Neuronal stem cell (in vitro differentiated cells): ENCODE results near the gene EVI5L.

Experiments used
- DNase-seq: peaks from one replicate; pipeline ENCODE4 v3.0.0-alpha.2; 2013; ENCODE audit warnings: low spot score
- H2AFZ ChIP-seq: one replicate; pipeline ENCODE4 v1.6.1; 2013; ENCODE audit warnings: mild to moderate bottlenecking, low read length, inconsistent platforms
- H2AK5ac ChIP-seq: 2 replicates; pipeline ENCODE4 v1.6.1; 2013; ENCODE audit warnings: low read depth, mild to moderate bottlenecking, inconsistent platforms, low read length, moderate library complexity, mixed read lengths
- H2BK120ac ChIP-seq: 2 replicates; pipeline ENCODE4 v1.6.1; 2013; ENCODE audit warnings: low read depth, mild to moderate bottlenecking, inconsistent platforms, low read length, moderate library complexity, mixed read lengths
- H2BK12ac ChIP-seq: one replicate; pipeline ENCODE4 v1.6.1; 2013; ENCODE audit warnings: low read length, inconsistent platforms
- H2BK15ac ChIP-seq: 2 replicates; pipeline ENCODE4 v1.6.1; 2013; ENCODE audit warnings: mild to moderate bottlenecking, low read length, inconsistent platforms, mixed read lengths
- H2BK5ac ChIP-seq: one replicate; pipeline ENCODE4 v1.6.1; 2013; ENCODE audit warnings: inconsistent platforms, mild to moderate bottlenecking, low read length, moderate library complexity
- H3K14ac ChIP-seq: one replicate; pipeline ENCODE4 v1.6.1; 2013; ENCODE audit warnings: low read length, inconsistent platforms
- H3K18ac ChIP-seq: 2 replicates; pipeline ENCODE4 v1.6.1; 2013; ENCODE audit warnings: low read length, inconsistent platforms
- H3K23ac ChIP-seq: 2 replicates; pipeline ENCODE4 v1.6.1; 2013; ENCODE audit warnings: low read depth, mild to moderate bottlenecking, mixed read lengths, low read length, inconsistent platforms; ENCODE audit not compliant: poor library complexity
- H3K27ac ChIP-seq: replicated peaks from 3 replicates; pipeline ENCODE4 v1.5.1; 2013; ENCODE audit warnings: low read length, inconsistent platforms
- H3K27me3 ChIP-seq, 3 experiments: 2 replicates each; pipeline ENCODE4 v1.6.1; 2013; ENCODE audit warnings: low read length in 3 of 3, mild to moderate bottlenecking in 2 of 3, inconsistent platforms in 1 of 3, low read depth in 1 of 3, mixed read lengths in 1 of 3, moderate library complexity in 1 of 3; ENCODE audit not compliant: control insufficient read depth in 3 of 3, insufficient read depth in 3 of 3
- H3K36me3 ChIP-seq, 2 donors: replicated peaks in 1 of 2; 2 replicates each; pipeline ENCODE4 v1.6.1; 2013; ENCODE audit warnings: low read length in 2 of 2; ENCODE audit not compliant: control insufficient read depth in 2 of 2, insufficient read depth in 2 of 2
- H3K4ac ChIP-seq: 2 replicates; pipeline ENCODE4 v1.6.1; 2013; ENCODE audit warnings: inconsistent platforms, mild to moderate bottlenecking, low read length, moderate library complexity
- H3K4me1 ChIP-seq, 2 donors: 1 replicate in 1 of 2; 2 replicates in 1 of 2; pipeline ENCODE4 v1.6.1; 2013; ENCODE audit warnings: low read length in 2 of 2, low read depth in 1 of 2; ENCODE audit not compliant: control insufficient read depth in 2 of 2, insufficient read depth in 1 of 2
- H3K4me2 ChIP-seq: one replicate; pipeline ENCODE4 v1.6.1; 2013; ENCODE audit warnings: mild to moderate bottlenecking, low read length, inconsistent platforms; ENCODE audit not compliant: insufficient read depth, poor library complexity, severe bottlenecking
- H3K4me3 ChIP-seq, 2 donors: 2 replicates each; pipeline ENCODE4 v1.5.1; 2013; ENCODE audit warnings: low read length in 2 of 2, mild to moderate bottlenecking in 2 of 2, inconsistent platforms in 1 of 2, moderate library complexity in 1 of 2
- H3K79me1 ChIP-seq: one replicate; pipeline ENCODE4 v1.6.1; 2013; ENCODE audit warnings: low read depth, mild to moderate bottlenecking, inconsistent platforms, low read length, moderate library complexity
- H3K9ac ChIP-seq: one replicate; pipeline ENCODE4 v1.6.1; 2013; ENCODE audit warnings: mild to moderate bottlenecking, low read depth, low read length, inconsistent platforms; ENCODE audit not compliant: poor library complexity
- H3K9me3 ChIP-seq, 2 donors: replicated peaks in 1 of 2; 2 replicates each; pipeline versions ENCODE3 to v1.6.1; 2013; ENCODE audit warnings: low read length in 2 of 2, mild to moderate bottlenecking in 2 of 2, inconsistent platforms in 1 of 2, low read depth in 1 of 2, mixed read lengths in 1 of 2, moderate library complexity in 1 of 2; ENCODE audit not compliant: control insufficient read depth in 2 of 2, insufficient read depth in 1 of 2
- H4K8ac ChIP-seq: one replicate; pipeline ENCODE4 v1.6.1; 2013; ENCODE audit warnings: low read depth, mild to moderate bottlenecking, inconsistent platforms, low read length, moderate library complexity
- H4K91ac ChIP-seq: one replicate; pipeline ENCODE4 v1.6.1; 2013; ENCODE audit warnings: low read length, low read depth, mild to moderate bottlenecking, inconsistent platforms; ENCODE audit not compliant: poor library complexity
- WGBS, 2 donors: extraction: QIAGEN DNeasy Blood & Tissue Kit; methylation state at CpG; one replicate each; pipeline ENCODE4 v1.1.7; 2013; ENCODE audit warnings: missing lambda C conversion rate in 2 of 2, mixed read lengths in 1 of 2; ENCODE audit not compliant: insufficient read length in 2 of 2, insufficient replicate concordance in 1 of 2; ENCODE audit errors: extremely low coverage in 2 of 2; 5-methylcytosine and 5-hydroxymethylcytosine counted together

EVI5L gene

GRCh38 chr19:7860714-7861618, 30.9 kb downstream of the EVI5L start:
- Histone ChIP-seq H3K27ac (no peak overlapping the region), H2BK15ac (peak overlapping the region; percentile 87), H3K36me3 (no peaks in the 10 kb centered on the region), H3K9ac (no peak overlapping the region), H2BK12ac (peak overlapping the region; percentile 24), H2BK5ac (no peak overlapping the region), H3K27me3 (peaks cover 0 to 51% (median 12%) of the 10 kb centered on the region in 3 experiments), H2BK120ac (no peak overlapping the region), H3K4me2 (no peak overlapping the region), H3K4me3 (peak overlapping the region in 1 of 2 donors; percentile 46), H3K18ac (peak overlapping the region; percentile 96), H2AK5ac (peak overlapping the region; percentile 94), H3K79me1 (peaks cover 2% of the 10 kb centered on the region), H3K9me3 (no peaks in the 10 kb centered on the region), H3K14ac (peak overlapping the region; percentile 94), H3K4me1 (peaks cover 2 to 20% of the 10 kb centered on the region in 2 donors), H4K91ac (no peak overlapping the region), H3K4ac (no peak overlapping the region), H2AFZ (no peak overlapping the region), H4K8ac (peak overlapping the region; percentile 82), H3K23ac (peak overlapping the region; percentile 55)
- WGBS, 2 donors = no CpG with 5 or more reads among the region's 14 CpGs
- DNase-seq = no peak

GRCh38 chr19:7861619-7862412, 31.8 kb downstream of the EVI5L start:
- H2AK5ac ChIP-seq = peak overlapping the region; percentile 94
- WGBS, 2 donors = no CpG with 5 or more reads among the region's 63 CpGs

GRCh38 chr19:7862413-7862951, 32.5 kb downstream of the EVI5L start:
- peak overlapping the region; percentile 45 for H2AFZ ChIP-seq
- no CpG with 5 or more reads among the region's 67 CpGs for WGBS, 2 donors
- H3K18ac ChIP-seq = peak overlapping the region; percentile 96
- DNase-seq = peak; percentile 93
- H4K91ac ChIP-seq = no peak overlapping the region
- no peak overlapping the region for H3K4ac ChIP-seq
- H3K79me1 ChIP-seq = peaks cover 2% of the 10 kb centered on the region
- H2AK5ac ChIP-seq = no peak overlapping the region
- H3K4me3 ChIP-seq = peak overlapping the region; percentile 29 to 82
- no peak overlapping the region for H2BK120ac ChIP-seq
- H3K23ac ChIP-seq = peak overlapping the region; percentile 97
- peak overlapping the region; percentile 96 for H2BK15ac ChIP-seq
- no peaks in the 10 kb centered on the region for H3K9me3 ChIP-seq
- H3K4me1 ChIP-seq = peaks cover 11 to 20% of the 10 kb centered on the region in 2 donors
- peaks cover 0 to 47% (median 12%) of the 10 kb centered on the region in 3 experiments for H3K27me3 ChIP-seq
- peaks cover under 1 to 3% of the 10 kb centered on the region in 2 donors for H3K36me3 ChIP-seq
- H4K8ac ChIP-seq = no peak overlapping the region
- H3K27ac ChIP-seq = no peak overlapping the region
- peak overlapping the region; percentile 95 for H3K9ac ChIP-seq
- peak overlapping the region; percentile 58 for H2BK12ac ChIP-seq
- H2BK5ac ChIP-seq = peak overlapping the region; percentile 53
- H3K14ac ChIP-seq = peak overlapping the region; percentile 82
- H3K4me2 ChIP-seq = peak overlapping the region; percentile 99

More at GRCh38 chr19:7861619-7862412, 31.8 kb downstream of the EVI5L start:
- H2BK15ac ChIP-seq = peak overlapping the region; percentile 96
- peak overlapping the region; percentile 66 for H3K4ac ChIP-seq
- H4K91ac ChIP-seq = no peak overlapping the region
- H2AFZ ChIP-seq = peak overlapping the region; percentile 45
- peak overlapping the region; percentile 29 to 82 for H3K4me3 ChIP-seq
- H2BK12ac ChIP-seq = peak overlapping the region; percentile 58
- no peak for DNase-seq
- H3K36me3 ChIP-seq = no peaks in the 10 kb centered on the region
- H3K27ac ChIP-seq = no peak overlapping the region
- peak overlapping the region; percentile 53 for H2BK5ac ChIP-seq
- H4K8ac ChIP-seq = peak overlapping the region; percentile 82
- peak overlapping the region; percentile 96 for H3K18ac ChIP-seq
- H2BK120ac ChIP-seq = no peak overlapping the region
- H3K9ac ChIP-seq = peak overlapping the region; percentile 95
- H3K79me1 ChIP-seq = peaks cover 2% of the 10 kb centered on the region
- H3K9me3 ChIP-seq = no peaks in the 10 kb centered on the region
- H3K4me2 ChIP-seq = peak overlapping the region; percentile 99
- H3K27me3 ChIP-seq = peaks cover 0 to 51% (median 12%) of the 10 kb centered on the region in 3 experiments
- peaks cover 7 to 20% of the 10 kb centered on the region in 2 donors for H3K4me1 ChIP-seq
- H3K23ac ChIP-seq = peak overlapping the region; percentile 97
- peak overlapping the region; percentile 94 for H3K14ac ChIP-seq
